Mesendoderm (in vitro differentiated cells): ENCODE results near the gene SPDL1.

Experiments used
- DNase-seq: peaks from one replicate; pipeline ENCODE4 v3.0.0; 2013
- H2AK5ac ChIP-seq: 2 replicates; pipeline ENCODE4 v1.6.1; 2013; ENCODE audit warnings: low read length, inconsistent platforms
- H2BK120ac ChIP-seq: 2 replicates; pipeline ENCODE4 v1.6.1; 2013; ENCODE audit warnings: low read depth, mild to moderate bottlenecking, low read length, moderate library complexity, mixed read lengths
- H2BK15ac ChIP-seq: replicated peaks from 2 replicates; pipeline ENCODE4 v1.6.1; 2013; ENCODE audit warnings: low read depth, mild to moderate bottlenecking, moderate library complexity
- H2BK5ac ChIP-seq: 2 replicates; pipeline ENCODE4 v1.6.1; 2013; ENCODE audit warnings: low read length, inconsistent platforms
- H3K18ac ChIP-seq: 2 replicates; pipeline ENCODE4 v1.6.1; 2013; ENCODE audit warnings: mild to moderate bottlenecking, low read length, mixed read lengths
- H3K23ac ChIP-seq: one replicate; pipeline ENCODE4 v1.6.1; 2013; ENCODE audit warnings: low read length
- H3K27ac ChIP-seq: 2 replicates; pipeline ENCODE4 v1.5.1; 2013; ENCODE audit warnings: low read depth, mild to moderate bottlenecking, inconsistent platforms, low read length, moderate library complexity
- H3K27me3 ChIP-seq: 2 replicates; pipeline ENCODE4 v1.6.1; 2013; ENCODE audit warnings: low read length, control low read depth, mild to moderate bottlenecking, inconsistent platforms; ENCODE audit not compliant: insufficient read depth, poor library complexity
- H3K36me3 ChIP-seq: 2 replicates; pipeline ENCODE4 v1.6.1; 2013; ENCODE audit warnings: low read length, inconsistent platforms; ENCODE audit not compliant: control insufficient read depth, insufficient read depth
- H3K4ac ChIP-seq: one replicate; pipeline ENCODE4 v1.6.1; 2013; ENCODE audit warnings: low read depth, mild to moderate bottlenecking, low read length, moderate library complexity
- H3K4me1 ChIP-seq: 2 replicates; pipeline ENCODE4 v1.6.1; 2013; ENCODE audit warnings: low read depth, low read length, inconsistent platforms; ENCODE audit not compliant: control insufficient read depth
- H3K4me2 ChIP-seq: 2 replicates; pipeline ENCODE4 v1.6.1; 2013; ENCODE audit warnings: low read length
- H3K4me3 ChIP-seq: 2 replicates; pipeline ENCODE4 v1.5.1; 2013; ENCODE audit warnings: mild to moderate bottlenecking, low read length
- H3K56ac ChIP-seq: one replicate; pipeline ENCODE4 v1.6.1; 2013; ENCODE audit warnings: low read length
- H3K79me1 ChIP-seq: 2 replicates; pipeline ENCODE4 v1.6.1; 2013; ENCODE audit warnings: low read length, inconsistent platforms
- H3K79me2 ChIP-seq: 2 replicates; pipeline ENCODE4 v1.6.1; 2013; ENCODE audit warnings: mild to moderate bottlenecking, low read length; ENCODE audit not compliant: control insufficient read depth, insufficient read depth
- H3K9ac ChIP-seq: 2 replicates; pipeline ENCODE4 v1.6.1; 2013; ENCODE audit warnings: low read length, inconsistent platforms
- H4K5ac ChIP-seq: one replicate; pipeline ENCODE4 v1.6.1; 2013; ENCODE audit warnings: low read length
- H4K8ac ChIP-seq: one replicate; pipeline ENCODE4 v1.6.1; 2013; ENCODE audit warnings: low read depth, mild to moderate bottlenecking, control low read depth, low read length, moderate library complexity
- WGBS: extraction: QIAGEN DNeasy Blood & Tissue Kit; methylation state at CpG from one replicate; pipeline ENCODE4 v1.1.7; 2013; ENCODE audit warnings: low lambda C conversion rate, missing lambda C conversion rate; ENCODE audit not compliant: insufficient coverage; ENCODE audit errors: extremely low coverage; 5-methylcytosine and 5-hydroxymethylcytosine counted together

The SPDL1 gene

DNA sequence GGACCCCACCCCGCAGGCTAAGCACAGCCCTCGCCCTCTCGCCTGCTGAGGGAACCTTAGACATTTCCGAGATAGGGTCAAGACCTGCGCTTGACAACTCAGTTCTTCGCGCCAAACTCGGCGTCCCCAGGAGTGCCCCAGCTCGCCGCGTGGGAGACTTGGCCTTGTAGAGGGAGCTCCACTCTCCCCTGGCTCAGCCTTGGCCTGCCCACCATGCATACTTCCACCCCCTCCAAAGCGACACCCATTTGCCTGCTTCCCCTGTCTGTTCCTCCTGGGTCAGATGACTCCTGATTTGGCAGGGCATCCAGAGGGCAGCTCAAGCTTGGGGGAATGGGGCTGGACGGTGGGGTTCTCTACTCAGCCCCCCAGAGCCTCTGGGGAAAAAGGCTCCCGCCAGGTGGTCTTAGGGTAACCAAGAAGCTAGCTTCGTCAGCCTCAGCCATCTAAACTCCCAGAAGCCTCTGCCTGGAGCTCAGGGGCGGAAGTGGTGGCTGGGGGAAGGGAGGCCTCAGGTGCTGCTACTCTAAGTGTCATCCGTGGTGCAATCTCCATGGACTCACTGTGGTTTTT is 54.1 kb downstream of the SPDL1 start:
- no CpG with 5 or more reads among the region's 18 CpGs for WGBS
- no peak overlapping the region for H3K4me3 ChIP-seq
- H2BK120ac ChIP-seq = no peak overlapping the region
- H3K4me2 ChIP-seq = peak overlapping the region; percentile 71
- H3K4me1 ChIP-seq = peaks cover 2% of the 10 kb centered on the region
- H3K4ac ChIP-seq = no peak overlapping the region
- H3K79me2 ChIP-seq = no peaks in the 10 kb centered on the region
- no peaks in the 10 kb centered on the region for H3K27me3 ChIP-seq
- no peak overlapping the region for H3K23ac ChIP-seq
- no peak overlapping the region for H3K18ac ChIP-seq
- H3K56ac ChIP-seq = peak overlapping the region; percentile 83
- no peak overlapping the region for H2AK5ac ChIP-seq
- H4K5ac ChIP-seq = no peak overlapping the region
- H3K36me3 ChIP-seq = no peaks in the 10 kb centered on the region
- no peak overlapping the region for H4K8ac ChIP-seq
- H3K27ac ChIP-seq = no peak overlapping the region
- peak overlapping the region; percentile 57 for H3K9ac ChIP-seq
- H2BK5ac ChIP-seq = no peak overlapping the region
- peak; percentile 21 for DNase-seq
- H2BK15ac ChIP-seq = no peak overlapping the region
- no peaks in the 10 kb centered on the region for H3K79me1 ChIP-seq

DNA sequence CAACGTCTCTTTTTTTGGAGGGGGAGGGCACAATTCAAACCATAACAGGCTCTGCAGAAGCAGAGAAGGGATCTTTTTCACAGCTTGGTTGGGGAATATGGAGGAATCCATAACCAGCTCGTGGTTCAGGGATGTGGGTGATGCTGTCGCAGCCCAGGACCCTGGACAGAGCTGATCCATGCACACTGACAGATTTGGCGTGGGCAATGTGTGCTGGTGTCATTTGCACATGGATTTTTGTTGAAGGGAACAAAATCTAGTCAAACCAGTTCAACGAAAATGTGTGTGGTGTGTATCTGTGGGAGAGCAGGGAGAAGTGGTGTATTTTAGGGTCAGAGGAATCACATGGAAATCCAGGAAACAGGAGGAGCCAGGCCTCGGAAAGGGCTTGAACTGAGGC is 57.7 kb downstream of the SPDL1 start:
- Histone ChIP-seq H3K36me3 (no peaks in the 10 kb centered on the region), H3K4me2 (no peak overlapping the region), H2BK5ac (no peak overlapping the region), H3K4me3 (no peak overlapping the region), H3K23ac (no peak overlapping the region), H4K5ac (no peak overlapping the region), H3K56ac (no peak overlapping the region), H3K4ac (no peak overlapping the region), H3K79me1 (no peaks in the 10 kb centered on the region), H2BK15ac (no peak overlapping the region), H3K9ac (no peak overlapping the region), H3K27me3 (no peaks in the 10 kb centered on the region), H3K27ac (no peak overlapping the region), H3K18ac (no peak overlapping the region), H2AK5ac (no peak overlapping the region), H3K79me2 (no peaks in the 10 kb centered on the region), H3K4me1 (peaks cover 2% of the 10 kb centered on the region), H2BK120ac (no peak overlapping the region), H4K8ac (no peak overlapping the region)
- WGBS = no CpG with 5 or more reads among the region's 6 CpGs
- peak; percentile 22 for DNase-seq

DNA sequence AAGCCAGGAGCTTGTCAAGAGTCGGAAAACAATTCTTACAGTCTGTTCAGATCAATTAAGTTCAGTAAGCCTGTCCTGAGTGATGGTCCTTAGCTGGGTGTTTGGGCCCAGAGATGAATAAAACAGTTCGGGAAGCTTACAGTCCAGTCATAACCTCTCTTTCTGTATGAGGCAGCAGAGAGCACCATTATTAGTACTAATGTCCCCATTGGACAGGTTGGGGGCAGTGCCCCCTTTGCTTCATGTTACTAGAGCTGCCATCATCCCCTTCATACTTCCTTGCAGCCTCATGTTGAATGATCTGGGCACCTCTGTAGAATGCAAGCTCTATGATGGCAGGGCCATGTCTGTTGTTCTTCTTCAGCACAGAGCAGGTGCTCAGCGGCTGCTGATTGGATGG is 63.3 kb downstream of the SPDL1 start:
- Histone ChIP-seq H3K4me3 (no peak overlapping the region), H3K79me2 (no peaks in the 10 kb centered on the region), H2BK5ac (no peak overlapping the region), H2AK5ac (no peak overlapping the region), H2BK120ac (no peak overlapping the region), H3K18ac (no peak overlapping the region), H3K27me3 (no peaks in the 10 kb centered on the region), H3K9ac (no peak overlapping the region), H4K5ac (no peak overlapping the region), H4K8ac (no peak overlapping the region), H3K36me3 (no peaks in the 10 kb centered on the region), H3K23ac (no peak overlapping the region), H2BK15ac (no peak overlapping the region), H3K56ac (no peak overlapping the region), H3K4ac (no peak overlapping the region), H3K79me1 (no peaks in the 10 kb centered on the region), H3K4me2 (no peak overlapping the region), H3K4me1 (no peaks in the 10 kb centered on the region), H3K27ac (no peak overlapping the region)
- no CpG with 5 or more reads among the region's 3 CpGs for WGBS
- DNase-seq = no peak

DNA sequence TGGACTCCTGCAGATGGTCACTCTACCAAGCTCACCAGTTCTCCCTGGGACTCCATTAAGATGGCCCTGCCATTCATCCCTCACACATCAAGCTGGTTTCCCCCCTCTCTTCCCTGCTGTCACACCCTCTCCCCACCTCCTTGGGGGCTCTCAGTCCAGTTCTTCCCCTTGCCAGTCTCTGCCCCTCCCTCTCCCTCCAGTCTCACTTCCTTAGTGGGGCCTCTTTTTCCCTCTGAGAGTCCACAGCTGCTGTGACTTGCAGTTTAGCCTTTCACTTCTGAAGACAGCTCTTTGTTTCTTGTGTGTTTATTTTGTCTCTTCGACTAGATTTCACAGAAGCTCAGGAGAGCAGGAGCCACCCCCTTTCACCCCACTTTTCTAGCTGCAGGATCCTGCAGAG is 64.0 kb downstream of the SPDL1 start:
- H3K79me2 ChIP-seq = no peaks in the 10 kb centered on the region
- H3K4me3 ChIP-seq = no peak overlapping the region
- no peaks in the 10 kb centered on the region for H3K4me1 ChIP-seq
- H4K8ac ChIP-seq = no peak overlapping the region
- no peaks in the 10 kb centered on the region for H3K36me3 ChIP-seq
- H3K79me1 ChIP-seq = no peaks in the 10 kb centered on the region
- no peak overlapping the region for H2BK5ac ChIP-seq
- no peak overlapping the region for H4K5ac ChIP-seq
- no peak overlapping the region for H3K27ac ChIP-seq
- H2BK15ac ChIP-seq = no peak overlapping the region
- H2AK5ac ChIP-seq = no peak overlapping the region
- H3K27me3 ChIP-seq = no peaks in the 10 kb centered on the region
- no peak overlapping the region for H3K18ac ChIP-seq
- no peak overlapping the region for H2BK120ac ChIP-seq
- no peak overlapping the region for H3K4ac ChIP-seq
- no peak overlapping the region for H3K56ac ChIP-seq
- no CpG with 5 or more reads among the region's 1 CpG for WGBS
- no peak overlapping the region for H3K9ac ChIP-seq
- H3K4me2 ChIP-seq = no peak overlapping the region
- no peak for DNase-seq
- no peak overlapping the region for H3K23ac ChIP-seq

DNA sequence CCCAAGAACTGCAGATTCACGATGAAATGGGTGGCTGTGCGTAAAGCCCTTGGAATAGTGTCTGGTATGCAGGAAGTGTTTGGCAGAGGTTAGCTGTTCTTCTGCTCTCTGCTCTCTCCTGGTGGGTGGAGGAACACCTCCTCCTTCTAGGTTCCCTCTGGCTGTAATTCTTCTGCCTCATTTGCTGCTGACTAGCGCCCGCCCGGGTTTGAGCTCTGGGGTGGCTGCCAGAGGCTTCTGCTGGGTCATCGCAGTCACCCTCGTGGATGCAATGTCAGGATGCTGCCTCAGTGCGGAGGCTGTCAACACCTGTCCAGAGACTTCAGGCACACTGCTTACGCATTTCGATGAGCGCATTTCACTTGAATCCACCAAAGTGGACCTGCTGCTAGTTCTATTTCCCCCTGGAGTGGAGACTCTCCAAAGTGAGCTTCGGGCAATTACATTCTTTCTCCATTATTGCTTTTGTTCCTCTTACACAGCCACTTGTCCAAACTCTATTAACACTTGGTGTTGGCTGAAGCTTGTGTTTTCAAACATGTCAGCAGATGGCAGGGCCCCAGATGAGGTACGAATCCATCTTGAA is 65.2 kb downstream of the SPDL1 start:
- Histone ChIP-seq H3K56ac (no peak overlapping the region), H4K5ac (no peak overlapping the region), H3K27ac (no peak overlapping the region), H4K8ac (no peak overlapping the region), H3K9ac (no peak overlapping the region), H2BK15ac (no peak overlapping the region), H2BK120ac (no peak overlapping the region), H3K4me3 (no peak overlapping the region), H2AK5ac (no peak overlapping the region), H2BK5ac (no peak overlapping the region), H3K79me1 (no peaks in the 10 kb centered on the region), H3K4me2 (no peak overlapping the region), H3K4me1 (no peaks in the 10 kb centered on the region), H3K27me3 (no peaks in the 10 kb centered on the region), H3K79me2 (no peaks in the 10 kb centered on the region), H3K36me3 (no peaks in the 10 kb centered on the region), H3K23ac (no peak overlapping the region), H3K18ac (no peak overlapping the region), H3K4ac (no peak overlapping the region)
- no peak for DNase-seq
- no CpG with 5 or more reads among the region's 13 CpGs for WGBS

DNA sequence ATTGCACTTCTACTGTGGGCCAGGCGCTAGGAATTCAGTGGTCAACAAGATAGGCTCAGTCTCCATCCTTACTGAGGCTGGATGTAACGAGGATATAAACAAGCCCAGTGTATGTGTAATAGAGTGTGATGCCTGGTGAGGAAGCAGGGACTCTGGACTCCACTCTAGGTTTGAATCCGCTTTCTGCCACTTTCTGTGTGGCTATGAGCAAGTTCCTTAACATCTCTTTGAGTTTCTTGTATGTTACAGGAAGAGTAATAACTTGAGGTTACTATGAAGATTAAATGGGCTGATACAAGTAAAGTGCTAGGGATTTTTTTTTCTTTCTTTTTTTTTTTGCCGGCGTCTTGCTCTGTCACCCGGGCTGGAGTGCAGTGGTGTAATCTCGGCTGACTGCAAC is 65.9 kb downstream of the SPDL1 start:
- Histone ChIP-seq H3K4me1 (no peaks in the 10 kb centered on the region), H3K27me3 (no peaks in the 10 kb centered on the region), H2BK5ac (no peak overlapping the region), H2AK5ac (no peak overlapping the region), H3K9ac (no peak overlapping the region), H3K4me3 (no peak overlapping the region), H3K36me3 (no peaks in the 10 kb centered on the region), H3K27ac (no peak overlapping the region), H4K8ac (no peak overlapping the region), H3K18ac (no peak overlapping the region), H3K79me1 (no peaks in the 10 kb centered on the region), H2BK15ac (no peak overlapping the region), H3K79me2 (no peaks in the 10 kb centered on the region), H2BK120ac (no peak overlapping the region), H3K4me2 (no peak overlapping the region), H4K5ac (no peak overlapping the region), H3K56ac (no peak overlapping the region), H3K4ac (no peak overlapping the region), H3K23ac (no peak overlapping the region)
- no CpG with 5 or more reads among the region's 7 CpGs for WGBS
- DNase-seq = no peak
